Esophagus muscularis mucosa (tissue), 4 donors: ENCODE measurements around the gene DQX1.

Experiments
- EP300 ChIP-seq: sonication (generic); formaldehyde crosslinking; IDR thresholded peaks from one replicate; pipeline ENCODE4 v1.6.1; 2017; ENCODE audit warnings: antibody characterized with exemption
- POLR2A ChIP-seq: fragments of 450-650 bp; IDR thresholded peaks from one replicate; pipeline ENCODE4 v1.6.1; 2017; ENCODE audit warnings: antibody characterized with exemption, moderate library complexity, mild to moderate bottlenecking, low read depth
- POLR2AphosphoS5 ChIP-seq, 2 donors: sonication (generic); formaldehyde crosslinking; IDR thresholded peaks; one replicate each; pipeline ENCODE4 v1.6.1; 2017; ENCODE audit warnings: antibody characterized with exemption in 2 of 2
- TF ChIP-seq, protein P1 (sequence below), 3 experiments: fragments of 200-600 bp in 2 of 3; fragments of 450-650 bp in 1 of 3; sonication (generic) in 2 of 3; IDR thresholded peaks; one replicate each; pipeline ENCODE4 v1.5.1; 2017 to 2019; ENCODE audit warnings: antibody characterized with exemption in 3 of 3, mild to moderate bottlenecking in 2 of 3, moderate library complexity in 1 of 3

DNA sequence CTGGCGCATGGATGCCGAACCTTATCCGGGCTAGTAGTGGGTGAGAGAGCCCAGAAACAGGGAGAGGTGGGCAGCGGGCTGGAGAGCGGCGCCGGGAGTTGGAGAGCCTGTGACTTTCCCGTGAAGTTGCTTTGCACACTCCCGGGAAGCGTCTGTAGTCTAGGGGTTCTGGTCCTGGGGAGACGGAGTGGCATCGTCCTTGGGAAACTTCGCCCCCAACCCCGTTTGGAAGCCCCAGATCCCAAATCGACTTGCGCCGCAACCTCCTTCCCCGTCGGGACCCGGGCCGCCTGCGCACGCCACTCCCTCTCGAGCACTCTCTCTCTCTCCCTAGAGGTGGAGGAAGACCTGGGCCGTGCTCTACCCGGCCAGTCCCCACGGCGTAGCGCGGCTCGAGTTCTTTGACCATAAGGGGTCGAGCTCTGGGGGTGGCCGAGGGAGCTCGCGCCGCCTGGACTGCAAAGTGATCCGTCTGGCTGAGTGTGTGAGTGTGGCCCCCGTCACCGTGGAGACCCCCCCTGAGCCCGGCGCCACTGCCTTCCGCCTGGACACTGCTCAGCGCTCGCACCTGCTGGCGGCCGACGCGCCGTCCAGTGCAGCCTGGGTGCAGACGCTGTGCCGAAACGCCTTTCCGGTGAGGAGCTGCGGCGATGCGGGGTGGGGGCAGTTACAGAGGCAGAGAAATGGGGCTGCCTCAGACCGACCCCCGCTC, 28.9 kb upstream of the DQX1 start:
- TF ChIP-seq, protein P1, sequence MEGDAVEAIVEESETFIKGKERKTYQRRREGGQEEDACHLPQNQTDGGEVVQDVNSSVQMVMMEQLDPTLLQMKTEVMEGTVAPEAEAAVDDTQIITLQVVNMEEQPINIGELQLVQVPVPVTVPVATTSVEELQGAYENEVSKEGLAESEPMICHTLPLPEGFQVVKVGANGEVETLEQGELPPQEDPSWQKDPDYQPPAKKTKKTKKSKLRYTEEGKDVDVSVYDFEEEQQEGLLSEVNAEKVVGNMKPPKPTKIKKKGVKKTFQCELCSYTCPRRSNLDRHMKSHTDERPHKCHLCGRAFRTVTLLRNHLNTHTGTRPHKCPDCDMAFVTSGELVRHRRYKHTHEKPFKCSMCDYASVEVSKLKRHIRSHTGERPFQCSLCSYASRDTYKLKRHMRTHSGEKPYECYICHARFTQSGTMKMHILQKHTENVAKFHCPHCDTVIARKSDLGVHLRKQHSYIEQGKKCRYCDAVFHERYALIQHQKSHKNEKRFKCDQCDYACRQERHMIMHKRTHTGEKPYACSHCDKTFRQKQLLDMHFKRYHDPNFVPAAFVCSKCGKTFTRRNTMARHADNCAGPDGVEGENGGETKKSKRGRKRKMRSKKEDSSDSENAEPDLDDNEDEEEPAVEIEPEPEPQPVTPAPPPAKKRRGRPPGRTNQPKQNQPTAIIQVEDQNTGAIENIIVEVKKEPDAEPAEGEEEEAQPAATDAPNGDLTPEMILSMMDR (IDR thresholded peaks at IDR 0.05), result no peak
- no peak for TF ChIP-seq POLR2A
- no peak for TF ChIP-seq POLR2AphosphoS5 (IDR thresholded peaks at IDR 0.05)
- TF ChIP-seq EP300, result no peak
